ENCODE results near the gene GAREM2. TPM values are rescaled to one million over a fixed set of nuclear protein-coding genes. Genes with fewer than 3 reads are reported as not detected.

GAREM2 gene
- total RNA-seq, 2 donors from 2014 or later: 2.4 to 3.9 TPM

GRCh38 chr2:26229595-26229994, 56.7 kb downstream of the GAREM2 start:
- H3K36me3 ChIP-seq: peaks cover 28% of the 10 kb centered on the region
- intact Hi-C loops (cut with DNase I): no loop called here

GRCh38 chr2:26230806-26231205, 57.9 kb downstream of the GAREM2 start:
- Histone ChIP-seq H3K4me1 (no peaks in the 10 kb centered on the region), H3K9ac (ENCODE audit: low read depth in 2 of 2, low read length in 2 of 2) (no peak overlapping the region), H3K27ac (no peak overlapping the region), H3K27me3 (no peaks in the 10 kb centered on the region), H3K4me3 (no peak overlapping the region), H3K36me3 (peaks cover 36% of the 10 kb centered on the region), H3K9me3 (no peaks in the 10 kb centered on the region)
- intact Hi-C loops (cut with DNase I): loop anchor here (10.0 kb wide), 1 partner anchor 94 kb away; no protein-coding TSS in a partner anchor
- no peak for TF ChIP-seq CTCF (IDR thresholded peaks at IDR 0.05)
- DNase-seq: no peak

More at GRCh38 chr2:26229595-26229994, 56.7 kb downstream of the GAREM2 start:
- Histone ChIP-seq H3K4me3 (no peak overlapping the region), H3K9ac (ENCODE audit: low read depth in 2 of 2, low read length in 2 of 2) (no peak overlapping the region), H3K27ac (no peak overlapping the region), H3K4me1 (no peaks in the 10 kb centered on the region), H3K27me3 (no peaks in the 10 kb centered on the region), H3K9me3 (no peaks in the 10 kb centered on the region)
- DNase-seq: no peak
- no peak for TF ChIP-seq CTCF (IDR thresholded peaks at IDR 0.05)

GRCh38 chr2:26235089-26235488, 62.2 kb downstream of the GAREM2 start:
- Histone ChIP-seq H3K4me1 (peaks cover 3% of the 10 kb centered on the region), H3K9ac (ENCODE audit: low read depth in 2 of 2, low read length in 2 of 2) (no peak overlapping the region), H3K36me3 (peaks cover 47% of the 10 kb centered on the region), H3K27me3 (no peaks in the 10 kb centered on the region), H3K9me3 (no peaks in the 10 kb centered on the region), H3K27ac (no peak overlapping the region), H3K4me3 (no peak overlapping the region)
- no peak for TF ChIP-seq CTCF (IDR thresholded peaks at IDR 0.05)
- intact Hi-C loops (cut with DNase I): loop anchor here (10.0 kb wide), 1 partner anchor 90 kb away; no protein-coding TSS in a partner anchor
- DNase-seq: no peak

- Histone ChIP-seq H3K27me3 (no peaks in the 10 kb centered on the region), H3K4me3 (no peak overlapping the region), H3K27ac (no peak overlapping the region), H3K9ac (ENCODE audit: low read depth in 2 of 2, low read length in 2 of 2) (no peak overlapping the region), H3K9me3 (no peaks in the 10 kb centered on the region), H3K36me3 (peaks cover 35% of the 10 kb centered on the region), H3K4me1 (peaks cover 11% of the 10 kb centered on the region)
- intact Hi-C loops (cut with DNase I): loop anchor here (10.0 kb wide), 1 partner anchor 87 kb away; no protein-coding TSS in a partner anchor
- TF ChIP-seq CTCF (IDR thresholded peaks at IDR 0.05): no peak
- no peak for DNase-seq
Observed at GRCh38 chr2:26237868-26238267, 65.0 kb downstream of the GAREM2 start.

GRCh38 chr2:26238311-26238958, 65.5 kb downstream of the GAREM2 start:
- intact Hi-C loops (cut with DNase I): loop anchor here (10.0 kb wide), 1 partner anchor 86 kb away; no protein-coding TSS in a partner anchor

More at GRCh38 chr2:26238311-26238958, 65.5 kb downstream of the GAREM2 start:
- Histone ChIP-seq H3K4me1 (peaks cover 11% of the 10 kb centered on the region), H3K27me3 (no peaks in the 10 kb centered on the region), H3K36me3 (peaks cover 29% of the 10 kb centered on the region), H3K27ac (no peak overlapping the region), H3K9ac (ENCODE audit: low read depth in 2 of 2, low read length in 2 of 2) (no peak overlapping the region), H3K4me3 (no peak overlapping the region), H3K9me3 (no peaks in the 10 kb centered on the region)
- no peak for TF ChIP-seq CTCF (IDR thresholded peaks at IDR 0.05)
- no peak for DNase-seq

Other genes with a start within 250 kb of the GAREM2 start
- gene KIF3C, start 190.6 kb upstream of the GAREM2 start, total RNA-seq: 1 to 10 TPM; 4.0 to 4.2 TPM
- 100 to 1,000 TPM; 195 to 206 TPM for gene RAB10, start 139.0 kb upstream of the GAREM2 start, total RNA-seq
- 100 to 1,000 TPM; 226 to 266 TPM for gene HADHA, start 71.5 kb downstream of the GAREM2 start, total RNA-seq
- gene HADHB, start 71.9 kb downstream of the GAREM2 start, total RNA-seq: 100 to 1,000 TPM; 105 to 160 TPM
- gene SELENOI, start 173.1 kb downstream of the GAREM2 start, total RNA-seq: 10 to 100 TPM; 41.5 to 42.2 TPM
- under 1 TPM; 0.16 to 0.20 TPM for gene ADGRF3, start 173.7 kb downstream of the GAREM2 start, total RNA-seq
- not detected for gene DRC1, start 228.8 kb downstream of the GAREM2 start, total RNA-seq

All from colonic mucosa (tissue), 4 donors.